ENCODE measurements around the gene CTNND2. TPM values are rescaled to one million over a fixed set of nuclear protein-coding genes. Genes with fewer than 3 reads are reported as not detected.

CTNND2 gene
- 37.8 and 43.1 TPM in 2 replicates for polyA plus RNA-seq (2014; cell fraction: cytosol; rRNA removed)
- 14.9 and 21.0 TPM in 2 replicates for polyA plus RNA-seq (2014; cell fraction: nucleus; rRNA removed)

GRCh38 chr5:11904265-11904906 is at the start of gene CTNND2:
CTNND2 (minus strand) TSS chr5:11904446; CDS start chr5:11903853, 593 bp downstream.
- DNase-seq (ENCODE audit: low spot score): peak; percentile 95

- no peak for DNase-seq (ENCODE audit: low spot score)
These were observed 42.1 kb upstream of the CTNND2 start for GRCh38 chr5:11946317-11946716.

GRCh38 chr5:11941566-11941965 is 37.3 kb upstream of the CTNND2 start:
- no peak for DNase-seq (ENCODE audit: low spot score)

GRCh38 chr5:11931638-11932037 is 27.4 kb upstream of the CTNND2 start:
- DNase-seq (ENCODE audit: low spot score): no peak

GRCh38 chr5:11928909-11929308 is 24.7 kb upstream of the CTNND2 start:
- no peak for DNase-seq (ENCODE audit: low spot score)

GRCh38 chr5:11925701-11926100 is 21.5 kb upstream of the CTNND2 start:
- DNase-seq (ENCODE audit: low spot score): no peak

- no peak for DNase-seq (ENCODE audit: low spot score)
These were observed 18.1 kb upstream of the CTNND2 start for GRCh38 chr5:11922394-11922793.

- no peak for DNase-seq (ENCODE audit: low spot score)
These were observed 14.3 kb upstream of the CTNND2 start for GRCh38 chr5:11918463-11919045.

- no peak for DNase-seq (ENCODE audit: low spot score)
These were observed 5.2 kb upstream of the CTNND2 start for GRCh38 chr5:11909471-11909870.

- DNase-seq (ENCODE audit: low spot score): no peak
These were observed 2.3 kb upstream of the CTNND2 start for GRCh38 chr5:11906497-11906896.

GRCh38 chr5:11905206-11905605 is 960 bp upstream of the CTNND2 start:
- DNase-seq (ENCODE audit: low spot score): peak; percentile 41

- peak; percentile 62 for DNase-seq (ENCODE audit: low spot score)
These were observed 507 bp downstream of the CTNND2 start for GRCh38 chr5:11903614-11904264.

GRCh38 chr5:11903121-11903613 is 1.1 kb downstream of the CTNND2 start:
- no peak for DNase-seq (ENCODE audit: low spot score)

- peak; percentile 68 for DNase-seq (ENCODE audit: low spot score)
These were observed 2.0 kb downstream of the CTNND2 start for GRCh38 chr5:11902201-11902619.

GRCh38 chr5:11898787-11899186 is 5.5 kb downstream of the CTNND2 start:
- no peak for DNase-seq (ENCODE audit: low spot score)

GRCh38 chr5:11897781-11898180 is 6.5 kb downstream of the CTNND2 start:
- DNase-seq (ENCODE audit: low spot score): no peak

- DNase-seq (ENCODE audit: low spot score): no peak
These were observed 9.3 kb downstream of the CTNND2 start for GRCh38 chr5:11894992-11895391.

GRCh38 chr5:11892832-11893231 is 11.4 kb downstream of the CTNND2 start:
- no peak for DNase-seq (ENCODE audit: low spot score)

GRCh38 chr5:11890777-11891176 is 13.5 kb downstream of the CTNND2 start:
- no peak for DNase-seq (ENCODE audit: low spot score)

- DNase-seq (ENCODE audit: low spot score): no peak
These were observed 16.0 kb downstream of the CTNND2 start for GRCh38 chr5:11888221-11888620.

GRCh38 chr5:11878814-11879213 is 25.4 kb downstream of the CTNND2 start:
- DNase-seq (ENCODE audit: low spot score): no peak

- peak; percentile 46 for DNase-seq (ENCODE audit: low spot score)
These were observed 30.7 kb downstream of the CTNND2 start for GRCh38 chr5:11873587-11873986.

- DNase-seq (ENCODE audit: low spot score): no peak
These were observed 35.0 kb downstream of the CTNND2 start for GRCh38 chr5:11869203-11869602.

Data from SK-N-DZ (cell line).